ENCODE results near the gene DLGAP4. TPM values are rescaled to one million over a fixed set of nuclear protein-coding genes. Genes with fewer than 3 reads are reported as not detected.

Gene DLGAP4
- polyA plus RNA-seq, 2 of the 4 experiments (the other 2 are of a cell fraction), result 11.9 to 36.7 TPM

DNA sequence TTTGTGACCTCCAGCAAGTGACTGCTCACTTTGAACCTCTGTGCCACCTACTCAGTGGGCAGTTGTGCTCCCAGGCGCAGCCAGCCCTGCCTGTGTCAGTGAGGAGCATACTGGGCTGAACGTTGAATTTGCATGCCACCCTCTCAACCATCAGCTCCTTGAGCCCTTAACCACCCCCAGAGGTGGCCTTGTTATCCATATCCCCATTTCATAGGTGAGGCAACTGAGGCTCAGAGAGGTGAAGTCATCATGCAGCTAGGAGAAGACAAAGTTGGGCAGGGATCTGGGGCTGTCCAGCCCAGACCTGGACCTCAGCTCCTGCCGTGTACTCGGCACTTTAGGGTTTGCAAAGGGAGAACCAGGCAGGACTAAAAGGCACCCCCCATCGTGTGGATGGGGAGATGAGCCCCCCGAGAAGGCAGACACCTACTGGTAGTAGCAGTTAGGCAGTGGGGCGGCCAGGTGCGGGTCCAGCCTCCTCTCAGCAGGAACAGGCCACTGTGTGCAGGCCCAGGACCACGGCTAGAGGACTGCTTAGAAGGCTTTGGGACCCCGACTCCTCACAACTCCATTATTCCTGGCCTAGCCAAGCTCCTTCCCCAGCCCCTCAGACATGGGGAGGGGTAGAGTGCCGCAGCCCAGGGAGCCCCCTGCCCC, 134.4 kb downstream of the DLGAP4 start (continued):
- TF ChIP-seq MYC (IDR thresholded peaks at IDR 0.05; ENCODE audit: borderline replicate concordance, low read length) (no peak), TP53 (CRISPR knock-in tag; IDR thresholded peaks at IDR 0.05) (no peak), NR3C1 (IDR thresholded peaks at IDR 0.05) (no peak)

DNA sequence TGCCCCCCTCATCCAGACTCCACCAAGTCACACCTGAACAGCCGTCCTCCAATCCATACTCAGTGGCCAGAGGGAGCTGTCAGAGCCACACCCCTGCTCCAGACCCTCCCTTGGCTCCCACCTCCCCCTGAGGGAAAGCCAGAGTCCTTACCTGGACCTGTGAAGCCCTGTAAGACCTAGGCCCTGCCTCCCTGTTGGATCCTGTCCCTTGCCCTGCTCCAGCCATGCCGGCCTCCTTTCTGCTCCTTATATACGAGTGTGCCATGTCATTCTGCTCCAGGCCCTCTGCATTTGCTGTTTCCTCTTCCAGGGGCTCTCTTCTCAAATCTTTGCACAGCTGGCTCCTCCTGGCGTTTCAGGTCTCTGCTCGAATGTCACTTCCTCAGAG, 134.9 kb downstream of the DLGAP4 start:
- ChIA-PET POLR2A (no interaction called here), CTCF (interaction anchor here (1.2 to 6.3 kb wide), 12 partner anchors 8 to 283 kb away, joined by 4 to 142 read pairs (median 30); no protein-coding TSS in a partner anchor)
- TF ChIP-seq, protein P1, sequence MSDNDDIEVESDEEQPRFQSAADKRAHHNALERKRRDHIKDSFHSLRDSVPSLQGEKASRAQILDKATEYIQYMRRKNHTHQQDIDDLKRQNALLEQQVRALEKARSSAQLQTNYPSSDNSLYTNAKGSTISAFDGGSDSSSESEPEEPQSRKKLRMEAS (IDR thresholded peaks at IDR 0.05), result no peak
- TF ChIP-seq, protein P2, sequence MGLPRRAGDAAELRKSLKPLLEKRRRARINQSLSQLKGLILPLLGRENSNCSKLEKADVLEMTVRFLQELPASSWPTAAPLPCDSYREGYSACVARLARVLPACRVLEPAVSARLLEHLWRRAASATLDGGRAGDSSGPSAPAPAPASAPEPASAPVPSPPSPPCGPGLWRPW (IDR thresholded peaks at IDR 0.05), result no peak
- TF ChIP-seq, protein P3, sequence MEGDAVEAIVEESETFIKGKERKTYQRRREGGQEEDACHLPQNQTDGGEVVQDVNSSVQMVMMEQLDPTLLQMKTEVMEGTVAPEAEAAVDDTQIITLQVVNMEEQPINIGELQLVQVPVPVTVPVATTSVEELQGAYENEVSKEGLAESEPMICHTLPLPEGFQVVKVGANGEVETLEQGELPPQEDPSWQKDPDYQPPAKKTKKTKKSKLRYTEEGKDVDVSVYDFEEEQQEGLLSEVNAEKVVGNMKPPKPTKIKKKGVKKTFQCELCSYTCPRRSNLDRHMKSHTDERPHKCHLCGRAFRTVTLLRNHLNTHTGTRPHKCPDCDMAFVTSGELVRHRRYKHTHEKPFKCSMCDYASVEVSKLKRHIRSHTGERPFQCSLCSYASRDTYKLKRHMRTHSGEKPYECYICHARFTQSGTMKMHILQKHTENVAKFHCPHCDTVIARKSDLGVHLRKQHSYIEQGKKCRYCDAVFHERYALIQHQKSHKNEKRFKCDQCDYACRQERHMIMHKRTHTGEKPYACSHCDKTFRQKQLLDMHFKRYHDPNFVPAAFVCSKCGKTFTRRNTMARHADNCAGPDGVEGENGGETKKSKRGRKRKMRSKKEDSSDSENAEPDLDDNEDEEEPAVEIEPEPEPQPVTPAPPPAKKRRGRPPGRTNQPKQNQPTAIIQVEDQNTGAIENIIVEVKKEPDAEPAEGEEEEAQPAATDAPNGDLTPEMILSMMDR (IDR thresholded peaks at IDR 0.05), result no peak
- TF ChIP-seq, protein P4, sequence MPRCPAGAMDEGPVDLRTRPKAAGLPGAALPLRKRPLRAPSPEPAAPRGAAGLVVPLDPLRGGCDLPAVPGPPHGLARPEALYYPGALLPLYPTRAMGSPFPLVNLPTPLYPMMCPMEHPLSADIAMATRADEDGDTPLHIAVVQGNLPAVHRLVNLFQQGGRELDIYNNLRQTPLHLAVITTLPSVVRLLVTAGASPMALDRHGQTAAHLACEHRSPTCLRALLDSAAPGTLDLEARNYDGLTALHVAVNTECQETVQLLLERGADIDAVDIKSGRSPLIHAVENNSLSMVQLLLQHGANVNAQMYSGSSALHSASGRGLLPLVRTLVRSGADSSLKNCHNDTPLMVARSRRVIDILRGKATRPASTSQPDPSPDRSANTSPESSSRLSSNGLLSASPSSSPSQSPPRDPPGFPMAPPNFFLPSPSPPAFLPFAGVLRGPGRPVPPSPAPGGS (IDR thresholded peaks at IDR 0.05), result no peak
- TF ChIP-seq, protein P5, sequence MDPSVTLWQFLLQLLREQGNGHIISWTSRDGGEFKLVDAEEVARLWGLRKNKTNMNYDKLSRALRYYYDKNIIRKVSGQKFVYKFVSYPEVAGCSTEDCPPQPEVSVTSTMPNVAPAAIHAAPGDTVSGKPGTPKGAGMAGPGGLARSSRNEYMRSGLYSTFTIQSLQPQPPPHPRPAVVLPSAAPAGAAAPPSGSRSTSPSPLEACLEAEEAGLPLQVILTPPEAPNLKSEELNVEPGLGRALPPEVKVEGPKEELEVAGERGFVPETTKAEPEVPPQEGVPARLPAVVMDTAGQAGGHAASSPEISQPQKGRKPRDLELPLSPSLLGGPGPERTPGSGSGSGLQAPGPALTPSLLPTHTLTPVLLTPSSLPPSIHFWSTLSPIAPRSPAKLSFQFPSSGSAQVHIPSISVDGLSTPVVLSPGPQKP (IDR thresholded peaks at IDR 0.05; ENCODE audit: low read depth, low read length), result no peak
- TF ChIP-seq MAFK (IDR thresholded peaks at IDR 0.05; ENCODE audit: partially characterized antibody), result no peak
- TF ChIP-seq, protein P6, sequence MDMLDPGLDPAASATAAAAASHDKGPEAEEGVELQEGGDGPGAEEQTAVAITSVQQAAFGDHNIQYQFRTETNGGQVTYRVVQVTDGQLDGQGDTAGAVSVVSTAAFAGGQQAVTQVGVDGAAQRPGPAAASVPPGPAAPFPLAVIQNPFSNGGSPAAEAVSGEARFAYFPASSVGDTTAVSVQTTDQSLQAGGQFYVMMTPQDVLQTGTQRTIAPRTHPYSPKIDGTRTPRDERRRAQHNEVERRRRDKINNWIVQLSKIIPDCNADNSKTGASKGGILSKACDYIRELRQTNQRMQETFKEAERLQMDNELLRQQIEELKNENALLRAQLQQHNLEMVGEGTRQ (IDR thresholded peaks at IDR 0.05), result no peak
- no peak for TF ChIP-seq EHF (CRISPR knock-in tag; IDR thresholded peaks at IDR 0.05)
- H3K4me3 ChIP-seq, result no peak overlapping the region
- FAIRE-seq (no peak), ATAC-seq (no peak), DNase-seq (ENCODE audit: low read depth in 1 of 2, low spot score in 1 of 2) (no peak)
- no peaks in the 10 kb centered on the region for H3K4me1 ChIP-seq
- no peak overlapping the region for H3K4me2 ChIP-seq
- no peaks in the 10 kb centered on the region for H3K9me3 ChIP-seq
- H3K27ac ChIP-seq, result no peak overlapping the region
- WGBS (ENCODE audit: missing lambda C conversion rate), result 37% methylated on average over 4 of the region's 5 CpGs

DNA sequence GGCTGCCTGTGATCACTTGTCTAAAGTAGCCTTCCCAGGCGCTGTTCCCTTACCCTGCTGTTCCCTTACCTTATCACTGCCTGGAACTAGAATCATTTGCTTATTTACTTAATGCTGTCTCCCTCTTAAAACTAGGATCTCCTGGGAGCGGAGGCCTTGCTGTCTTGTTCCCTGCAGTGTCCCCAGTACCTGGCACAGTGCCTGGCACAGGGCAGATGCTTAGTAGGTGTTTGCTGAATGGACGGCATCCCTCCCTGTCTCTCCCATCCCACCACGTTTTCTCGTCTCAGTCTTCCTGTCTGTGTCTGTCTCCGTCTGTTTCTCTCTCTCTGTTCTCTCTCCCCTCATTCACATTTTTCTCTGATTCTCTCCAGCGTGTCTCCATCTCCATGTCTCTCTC, 135.3 kb downstream of the DLGAP4 start:
- no peak for FAIRE-seq
- 62% methylated on average over 7 of the region's 7 CpGs for WGBS (ENCODE audit: missing lambda C conversion rate)

DNA sequence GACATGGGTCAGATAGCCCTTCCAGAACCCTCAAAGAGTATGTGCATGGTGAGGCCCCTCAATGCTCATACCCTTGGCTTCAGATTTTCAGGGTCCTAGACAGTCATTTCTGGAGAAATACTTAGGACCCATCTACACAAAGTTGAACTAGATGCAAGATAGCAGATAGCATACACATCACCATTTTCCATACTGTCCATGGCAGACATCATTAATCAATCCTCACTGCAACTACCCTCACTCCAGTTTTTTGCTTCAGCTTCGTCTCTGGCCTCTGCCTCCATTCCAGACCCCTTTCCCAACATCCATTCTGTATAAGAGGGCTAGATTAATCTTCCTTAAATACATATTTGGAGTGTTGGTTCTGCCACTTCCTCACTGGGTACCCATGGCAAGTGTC, 139.7 kb downstream of the DLGAP4 start:
- ATAC-seq, result no peak
- Histone ChIP-seq H3K9me3 (no peaks in the 10 kb centered on the region), H3K4me1 (no peaks in the 10 kb centered on the region), H3K27ac (no peak overlapping the region), H3K4me3 (no peak overlapping the region), H3K4me2 (no peak overlapping the region)
- 83% methylated on average over 1 of the region's 1 CpG for WGBS (ENCODE audit: missing lambda C conversion rate)
- no peak for FAIRE-seq
- no peak for DNase-seq (ENCODE audit: low read depth in 1 of 2, low spot score in 1 of 2)
- CTCF ChIA-PET, result interaction anchor here (0.6 to 1.7 kb wide), 3 partner anchors 172 to 243 kb away, joined by 3 to 8 read pairs (median 3); no protein-coding TSS in a partner anchor
- POLR2A ChIA-PET, result no interaction called here
- TF ChIP-seq GATA3 (IDR thresholded peaks at IDR 0.05; ENCODE audit: borderline replicate concordance) (no peak), EP300 (IDR thresholded peaks at IDR 0.05) (no peak), NFE2L2 (conservative IDR thresholded peaks at IDR 0.05; ENCODE audit: low read length) (no peak), RNF2 (IDR thresholded peaks at IDR 0.05; ENCODE audit: borderline replicate concordance, low read depth) (no peak), RFX5 (IDR thresholded peaks at IDR 0.05) (no peak), MAFK (IDR thresholded peaks at IDR 0.05; ENCODE audit: partially characterized antibody) (no peak), EHMT2 (IDR thresholded peaks at IDR 0.05; ENCODE audit: low read depth) (no peak), ZNF302 (CRISPR knock-in tag; IDR thresholded peaks at IDR 0.05) (no peak), HOXB13 (CRISPR knock-in tag; IDR thresholded peaks at IDR 0.05; ENCODE audit: low read depth) (no peak)
- TF ChIP-seq, protein P6 (IDR thresholded peaks at IDR 0.05), result no peak
- TF ChIP-seq, protein P4 (IDR thresholded peaks at IDR 0.05), result no peak

More for the DNA sequence above, 135.3 kb downstream of the DLGAP4 start:
- Histone ChIP-seq H3K4me2 (no peak overlapping the region), H3K4me3 (no peak overlapping the region), H3K4me1 (no peaks in the 10 kb centered on the region), H3K9me3 (no peaks in the 10 kb centered on the region), H3K27ac (no peak overlapping the region)
- TF ChIP-seq HEYL (CRISPR knock-in tag; IDR thresholded peaks at IDR 0.05) (no peak), MAZ (IDR thresholded peaks at IDR 0.05; ENCODE audit: borderline replicate concordance, low read depth, low read length) (no peak), RARB (CRISPR knock-in tag; IDR thresholded peaks at IDR 0.05) (no peak), SREBF2 (IDR thresholded peaks at IDR 0.05) (no peak), FOSB (CRISPR knock-in tag; IDR thresholded peaks at IDR 0.05) (no peak), ZSCAN20 (CRISPR knock-in tag; IDR thresholded peaks at IDR 0.05) (no peak)
- no peak for DNase-seq (ENCODE audit: low read depth in 1 of 2, low spot score in 1 of 2)
- ChIA-PET CTCF (interaction anchor here (1.2 to 6.3 kb wide), 10 partner anchors 13 to 284 kb away, joined by 4 to 142 read pairs (median 26); no protein-coding TSS in a partner anchor), POLR2A (no interaction called here)
- ATAC-seq, result no peak
